HCEC 1CT (cell line): ENCODE measurements around the gene EHD1.

Experiments used
- DNase-seq: peaks from one replicate; pipeline ENCODE4 v3.0.0-alpha.2; 2017

The EHD1 gene

DNA sequence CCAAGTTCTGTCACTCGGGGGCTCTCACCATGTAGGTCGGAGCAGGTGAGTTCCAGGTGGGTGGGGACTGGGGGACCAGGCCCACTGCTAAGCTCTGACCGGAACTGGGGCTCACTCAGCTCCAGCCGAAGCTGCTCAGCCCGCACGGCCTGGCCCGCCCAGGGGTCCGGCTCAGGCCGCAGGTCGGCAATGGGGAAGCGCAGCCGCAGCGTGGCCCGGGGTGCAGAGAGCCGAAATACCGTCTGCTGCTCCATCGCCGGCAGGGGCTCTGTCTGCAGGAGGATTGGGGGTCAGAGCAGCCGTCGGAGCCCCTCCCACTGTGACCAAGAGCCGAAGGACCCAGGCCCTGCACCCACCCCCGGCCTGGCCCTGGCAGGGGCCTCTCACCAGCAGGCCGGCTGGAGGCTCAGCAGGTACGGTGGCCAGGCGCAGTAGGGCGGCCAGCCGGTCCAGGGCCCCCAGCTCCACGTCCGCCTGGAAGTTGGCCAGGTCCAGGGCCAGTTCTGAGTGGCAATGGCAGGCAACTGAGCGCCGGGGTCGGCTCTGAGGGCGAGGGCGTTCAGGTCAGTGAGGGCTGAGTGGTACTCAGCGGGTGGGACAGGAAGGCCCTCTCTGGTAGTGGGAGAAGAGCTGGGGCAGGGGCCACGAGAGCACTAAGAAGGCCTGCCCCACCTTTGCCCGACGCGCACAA, 31.4 kb upstream of the EHD1 start:
- no peak for DNase-seq

- no peak for DNase-seq
Observed at GRCh38 chr11:64908766-64909165, 30.3 kb upstream of the EHD1 start.

DNA sequence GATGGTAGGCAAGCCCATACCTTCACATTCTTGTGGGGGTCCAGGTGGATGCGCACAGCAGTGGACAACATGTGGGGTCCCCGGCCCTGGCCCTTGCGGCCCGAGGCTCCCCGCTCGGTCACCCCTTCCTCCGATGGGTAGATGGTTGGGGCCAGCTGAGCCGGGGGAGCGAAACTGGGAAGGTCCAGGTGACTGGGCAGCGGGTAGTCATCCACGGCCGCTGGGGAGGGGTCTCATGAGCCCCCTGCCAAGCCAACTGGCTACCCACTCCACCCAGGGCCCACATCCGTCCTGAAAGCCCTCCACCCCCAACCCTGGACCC, 27.9 kb upstream of the EHD1 start:
- DNase-seq, result no peak

- DNase-seq, result no peak
Observed at GRCh38 chr11:64905516-64906313, 27.3 kb upstream of the EHD1 start.

DNA sequence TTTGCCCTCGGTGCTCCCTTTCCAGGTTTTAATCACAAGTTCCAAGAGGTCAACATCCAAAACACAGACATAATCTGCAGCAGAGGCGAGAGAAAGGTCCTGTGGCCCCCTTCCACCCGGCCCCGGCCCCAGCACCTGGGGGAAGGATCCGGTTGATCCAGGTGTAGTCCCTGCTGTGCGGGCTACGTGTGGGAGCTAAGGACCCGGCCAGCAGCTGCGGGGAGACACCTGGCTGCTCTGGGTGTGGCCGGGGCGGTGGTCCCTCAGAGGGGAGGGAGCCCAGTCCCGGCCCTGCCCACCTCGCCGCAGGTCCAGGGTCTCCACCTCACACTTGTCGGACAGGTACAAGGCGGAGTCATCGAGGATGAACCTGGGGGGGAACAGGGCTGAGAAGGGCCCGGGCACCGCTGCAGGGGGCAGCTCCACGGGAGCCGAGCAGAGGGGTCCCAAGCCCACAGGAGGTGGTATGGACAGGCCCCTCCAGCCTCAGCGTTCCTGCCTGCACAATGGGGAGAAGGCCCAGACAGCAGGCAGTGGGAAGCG, 24.9 kb upstream of the EHD1 start:
- DNase-seq, result no peak

GRCh38 chr11:64902102-64902900, 23.9 kb upstream of the EHD1 start:
- no peak for DNase-seq

DNA sequence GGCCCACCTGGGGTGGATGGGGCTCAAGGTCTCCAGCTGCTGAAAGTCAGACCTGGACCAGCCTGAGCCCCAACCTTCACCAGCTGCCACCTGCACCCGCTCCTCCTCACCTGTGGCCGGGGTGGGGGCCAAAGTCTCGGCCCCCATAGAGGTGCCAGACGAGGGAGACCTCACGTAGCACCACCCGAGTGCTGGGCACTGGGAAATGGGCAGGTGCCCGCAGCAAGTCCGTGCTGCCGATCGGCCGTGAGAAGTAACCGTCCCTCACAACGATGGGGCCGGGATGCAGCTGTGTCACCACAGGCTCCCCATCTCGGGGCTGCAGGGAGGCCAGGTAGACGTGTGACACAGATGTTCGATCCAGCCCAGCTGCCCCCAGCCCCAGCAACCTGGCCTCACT, 22.4 kb upstream of the EHD1 start:
- DNase-seq, result no peak

- DNase-seq, result no peak
Observed at GRCh38 chr11:64900263-64900678, 21.9 kb upstream of the EHD1 start.

- no peak for DNase-seq
Observed at GRCh38 chr11:64898541-64898940, 20.1 kb upstream of the EHD1 start.

DNA sequence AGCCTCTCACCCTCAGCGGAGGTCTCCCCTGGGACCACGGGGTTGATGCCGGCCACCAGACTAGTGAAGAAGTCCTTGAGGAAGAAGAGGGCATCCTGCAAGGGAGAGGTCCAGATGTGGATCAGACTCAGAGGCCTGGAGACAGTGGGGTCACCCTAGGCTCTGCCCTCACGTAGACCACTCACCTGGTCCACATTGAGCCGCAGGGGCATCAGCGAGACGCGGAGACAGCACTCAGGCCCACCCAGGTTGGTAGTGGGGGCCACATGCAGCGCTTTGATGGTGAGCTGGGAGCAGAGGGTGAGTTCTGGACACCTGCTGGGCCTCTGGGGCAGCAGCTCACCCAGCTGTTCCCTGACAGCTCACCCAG, 19.6 kb upstream of the EHD1 start:
- no peak for DNase-seq

- DNase-seq, result no peak
Observed at GRCh38 chr11:64897381-64898075, 19.1 kb upstream of the EHD1 start.

- DNase-seq, result no peak
Observed at GRCh38 chr11:64896448-64897022, 18.1 kb upstream of the EHD1 start.

DNA sequence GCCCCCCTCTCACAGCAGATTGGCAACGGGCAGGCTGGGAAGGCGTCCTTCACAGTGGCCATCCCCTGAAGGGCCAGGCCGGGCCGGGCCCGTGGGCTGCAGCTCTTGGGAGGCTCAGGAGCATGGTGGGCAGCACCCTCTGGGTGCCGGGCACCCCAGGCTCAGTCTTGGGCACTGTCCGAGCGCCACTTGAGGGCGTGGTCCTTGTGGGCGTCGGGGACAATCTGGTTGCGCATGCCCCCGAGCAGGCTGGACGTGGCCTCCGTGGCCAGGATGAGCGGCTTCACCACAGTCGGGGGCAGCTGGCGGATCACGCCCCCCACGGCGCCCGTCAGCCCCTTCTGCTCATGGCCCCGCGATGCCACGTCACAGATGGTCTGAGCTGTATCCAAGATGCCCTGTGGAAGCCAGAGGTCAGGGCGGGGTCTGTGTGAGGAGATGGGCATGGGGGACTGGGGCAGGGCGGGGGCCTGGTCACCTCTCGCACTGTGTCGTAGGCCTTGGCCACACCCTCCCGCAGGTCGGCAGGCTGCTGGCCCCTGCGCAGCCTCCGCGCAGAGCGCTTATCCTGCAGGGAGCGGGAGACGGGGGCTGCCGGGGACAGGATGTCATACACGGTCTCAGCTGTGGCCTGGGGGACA, 16.5 kb upstream of the EHD1 start:
- DNase-seq, result no peak

DNA sequence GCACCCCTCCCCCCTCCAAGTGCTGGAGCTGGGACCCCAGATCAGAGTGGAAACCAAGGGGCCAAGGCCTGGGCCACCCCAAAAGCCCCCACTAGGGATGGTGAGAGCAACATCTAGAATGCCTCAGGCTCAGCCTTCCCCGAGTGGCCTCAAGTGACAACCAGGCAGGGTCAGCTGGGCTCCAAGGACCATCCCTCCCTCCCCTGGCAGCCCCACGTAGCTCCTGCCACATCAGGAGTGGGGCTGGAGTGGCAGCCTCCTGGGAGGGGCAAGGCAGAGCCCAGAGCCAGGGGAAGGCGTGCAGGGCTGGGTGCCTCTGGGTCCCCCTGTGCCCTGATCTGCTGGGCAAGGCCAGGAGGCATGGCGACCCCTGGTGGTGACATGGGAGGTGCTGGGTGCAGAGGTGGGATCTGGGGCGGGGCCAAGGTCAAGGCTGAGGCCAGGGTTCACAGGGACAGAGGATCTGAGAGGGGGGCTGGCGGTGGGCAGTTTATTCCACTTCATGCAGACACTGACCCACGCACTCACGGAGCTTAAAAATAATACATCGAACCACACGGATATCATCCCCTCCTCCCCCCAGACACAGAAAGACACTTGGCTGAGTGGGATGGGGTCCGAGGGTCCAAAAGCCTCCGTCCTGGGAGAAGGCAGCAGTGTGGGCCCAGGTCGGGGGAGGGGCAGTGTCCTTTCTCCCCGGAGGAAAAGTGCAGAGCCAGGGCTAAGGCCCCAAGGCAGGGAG, 15.8 kb upstream of the EHD1 start:
- peak; percentile 52 for DNase-seq

- DNase-seq, result no peak
Observed at GRCh38 chr11:64893194-64894069, 15.0 kb upstream of the EHD1 start.

DNA sequence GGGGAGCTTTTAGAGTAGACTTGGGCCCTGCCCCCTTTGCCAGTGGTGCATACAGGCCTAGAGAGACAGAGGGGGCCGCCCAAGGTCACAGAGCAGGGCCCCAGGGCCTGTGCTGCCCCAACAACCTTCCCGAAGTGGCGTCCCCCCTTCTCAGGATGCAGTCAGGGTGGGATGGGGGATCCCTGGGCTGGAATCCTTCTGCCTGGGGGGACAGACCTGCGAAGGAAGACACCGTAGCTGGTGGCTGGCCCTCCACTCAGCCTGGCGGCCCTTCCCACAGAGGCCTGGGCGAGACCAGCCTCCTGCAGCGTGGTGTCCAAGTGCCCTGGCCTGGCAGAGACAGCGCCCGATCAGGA, 14.4 kb upstream of the EHD1 start:
- no peak for DNase-seq

DNA sequence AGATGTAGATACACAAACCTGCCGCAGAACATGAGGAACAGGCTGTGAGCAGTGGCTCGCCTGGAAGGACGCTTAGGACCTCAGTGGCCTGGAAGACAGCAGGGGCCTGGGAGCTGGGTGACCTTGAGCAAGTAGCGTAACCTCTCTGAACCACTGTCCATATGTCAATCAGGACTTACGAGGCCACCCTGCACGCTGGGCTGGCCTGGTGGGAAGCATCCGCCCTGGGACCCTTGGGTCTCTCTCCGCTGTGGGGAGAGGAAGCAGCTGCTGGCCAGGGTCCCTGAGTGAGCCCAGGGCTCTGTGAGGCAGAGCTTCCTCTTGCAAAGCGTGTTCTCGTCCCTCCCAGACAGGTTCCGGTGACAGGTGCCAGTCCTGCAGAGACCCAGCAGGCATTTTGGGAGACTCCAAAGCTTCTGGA, 14.0 kb upstream of the EHD1 start:
- no peak for DNase-seq

GRCh38 chr11:64891880-64892279, 13.5 kb upstream of the EHD1 start:
- no peak for DNase-seq

- no peak for DNase-seq
Observed at GRCh38 chr11:64891215-64891848, 12.9 kb upstream of the EHD1 start.

GRCh38 chr11:64890522-64890939, 12.1 kb upstream of the EHD1 start:
- DNase-seq, result no peak
